ENCODE data around the gene ADIRF. TPM values are rescaled to one million over a fixed set of nuclear protein-coding genes. Genes with fewer than 3 reads are reported as not detected.

The ADIRF gene
- total RNA-seq, 1 experiment from 2014 or later: 0.70 TPM

GRCh38 chr10:86944031-86944419 is 24.3 kb upstream of the ADIRF start:
- Mint-ChIP-seq H3K4me1 (peaks cover 20% of the 10 kb centered on the region), H3K4me3 (no peak overlapping the region), H3K9me3 (peaks cover 5% of the 10 kb centered on the region), H3K27ac (no peak overlapping the region), H3K27me3 (ENCODE audit: low read depth) (no peaks in the 10 kb centered on the region; the same call in 1 of the 2 replicates), H3K36me3 (no peaks in the 10 kb centered on the region)
- ATAC-seq: no peak
- ChIA-PET CTCF (interaction anchor here (2.9 to 13.1 kb wide), 2 partner anchors 11 to 21 kb away, joined by 23 to 462 read pairs; partner anchors contain the start of genes ADIRF and SNCG), POLR2A (interaction anchor here (1.2 kb wide), 1 partner anchor 12 kb away, joined by 3 read pairs; no protein-coding TSS in a partner anchor)
- peak; percentile 5 for DNase-seq (ENCODE audit: low spot score)
- TF ChIP-seq, protein P1, sequence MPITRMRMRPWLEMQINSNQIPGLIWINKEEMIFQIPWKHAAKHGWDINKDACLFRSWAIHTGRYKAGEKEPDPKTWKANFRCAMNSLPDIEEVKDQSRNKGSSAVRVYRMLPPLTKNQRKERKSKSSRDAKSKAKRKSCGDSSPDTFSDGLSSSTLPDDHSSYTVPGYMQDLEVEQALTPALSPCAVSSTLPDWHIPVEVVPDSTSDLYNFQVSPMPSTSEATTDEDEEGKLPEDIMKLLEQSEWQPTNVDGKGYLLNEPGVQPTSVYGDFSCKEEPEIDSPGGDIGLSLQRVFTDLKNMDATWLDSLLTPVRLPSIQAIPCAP (CRISPR knock-in tag; IDR thresholded peaks at IDR 0.05): no peak
- TF ChIP-seq SMAD4 (CRISPR knock-in tag; IDR thresholded peaks at IDR 0.05) (no peak), TCF7 (CRISPR knock-in tag; IDR thresholded peaks at IDR 0.05; ENCODE audit: low read depth) (no peak), PREB (CRISPR knock-in tag; IDR thresholded peaks at IDR 0.05; ENCODE audit: borderline replicate concordance) (no peak), FOXJ3 (CRISPR knock-in tag; IDR thresholded peaks at IDR 0.05; ENCODE audit: borderline replicate concordance) (no peak), FOXP4 (CRISPR knock-in tag; IDR thresholded peaks at IDR 0.05) (no peak), ELF4 (CRISPR knock-in tag; IDR thresholded peaks at IDR 0.05; ENCODE audit: low read depth) (no peak)

GRCh38 chr10:86944471-86944870 is 23.8 kb upstream of the ADIRF start:
- H3K9me3 Mint-ChIP-seq: peaks cover 5% of the 10 kb centered on the region
- no peak overlapping the region for H3K27ac Mint-ChIP-seq
- ChIA-PET POLR2A (no interaction called here), CTCF (interaction anchor here (1.0 to 13.1 kb wide), 5 partner anchors 11 to 56 kb away, joined by 3 to 462 read pairs (median 23); partner anchors contain the start of genes ADIRF, MMRN2 and SNCG)
- peaks cover 20% of the 10 kb centered on the region for H3K4me1 Mint-ChIP-seq
- H3K27me3 Mint-ChIP-seq (ENCODE audit: low read depth): no peaks in the 10 kb centered on the region; the same call in 1 of the 2 replicates
- no peak for TF ChIP-seq TCF7 (CRISPR knock-in tag; IDR thresholded peaks at IDR 0.05; ENCODE audit: low read depth)
- ATAC-seq (no peak), DNase-seq (ENCODE audit: low spot score) (no peak)
- H3K36me3 Mint-ChIP-seq: no peaks in the 10 kb centered on the region
- no peak overlapping the region for H3K4me3 Mint-ChIP-seq

GRCh38 chr10:86944907-86945306 is 23.4 kb upstream of the ADIRF start:
- Mint-ChIP-seq H3K36me3 (no peaks in the 10 kb centered on the region), H3K4me1 (peaks cover 20% of the 10 kb centered on the region), H3K9me3 (peaks cover 5% of the 10 kb centered on the region), H3K4me3 (no peak overlapping the region), H3K27me3 (ENCODE audit: low read depth) (no peaks in the 10 kb centered on the region; the same call in 1 of the 2 replicates), H3K27ac (no peak overlapping the region)
- no peak for TF ChIP-seq MLX (CRISPR knock-in tag; IDR thresholded peaks at IDR 0.05)
- TF ChIP-seq TEAD1 (CRISPR knock-in tag; IDR thresholded peaks at IDR 0.05): no peak
- TF ChIP-seq STAT6 (CRISPR knock-in tag; conservative IDR thresholded peaks at IDR 0.05; ENCODE audit: low read depth): no peak
- POLR2A ChIA-PET: interaction anchor here (1.7 to 2.1 kb wide), 2 partner anchors 10 to 16 kb away, joined by 5 read pairs; no protein-coding TSS in a partner anchor
- ATAC-seq: no peak
- CTCF ChIA-PET: interaction anchor here (0.6 to 13.1 kb wide), 13 partner anchors 11 to 388 kb away, joined by 3 to 462 read pairs (median 4); partner anchors contain the start of genes ADIRF, MMRN2 and SNCG
- DNase-seq (ENCODE audit: low spot score): peak; percentile 7

Data from WTC11 (cell line).